H1 (cell line): Measurements from ENCODE around the gene KCNH5. TPM values are rescaled to one million over a fixed set of nuclear protein-coding genes. Genes with fewer than 3 reads are reported as not detected.

ENCODE experiments used
- ATF3 ChIP-seq: IDR thresholded peaks from 2 replicates; pipeline ENCODE4 v1.6.1; 2011; ENCODE audit warnings: low read depth, mild to moderate bottlenecking, low read length; ENCODE audit not compliant: insufficient read depth
- BCL11A ChIP-seq, 2 experiments: IDR thresholded peaks; one replicate each; pipeline ENCODE4 v1.6.1; 2011; ENCODE audit warnings: low read depth in 2 of 2, low read length in 2 of 2, mild to moderate bottlenecking in 2 of 2
- SIX5 ChIP-seq: IDR thresholded peaks from 2 replicates; pipeline ENCODE4 v1.6.1; 2011; ENCODE audit warnings: mild to moderate bottlenecking, low read depth, low read length
- TAF1 ChIP-seq: IDR thresholded peaks from 2 replicates; pipeline ENCODE4 v1.6.1; 2011; ENCODE audit warnings: mild to moderate bottlenecking, low read depth, low read length
- ZNF274 ChIP-seq: IDR thresholded peaks from 2 replicates; pipeline ENCODE4 v1.7.0; 2012; ENCODE audit warnings: low read length, borderline replicate concordance; ENCODE audit errors: extremely low read depth
- polyA plus RNA-seq, 7 experiments: library from polyadenylated mRNA; depleted of rRNA in 3 of 7; stranded (reverse) in 5 of 7; unstranded in 2 of 7; fragments of >200 nt in 5 of 7; fragments of 200-250 nt in 2 of 7; gene quantifications; 1 replicate in 5 of 7; 2 replicates in 1 of 7; 4 replicates in 1 of 7; pipeline versions ENCODE4 v1.2.1 to v1.2.3, GENCODE V29; 2011 to 2013; ENCODE audit warnings: missing spikeins in 2 of 7, mixed read lengths in 2 of 7
- total RNA-seq: library from RNA; stranded (reverse); fragmentation: NEBNext Ultra II Directional; extraction: Animal tissue kit (Norgen Biotek cat#: 25700); gene quantifications from 2 replicates; pipeline ENCODE4 v1.2.1, GENCODE V29; 2021

KCNH5 gene
- total and polyA plus RNA-seq, 2 of the 8 experiments (the other 6 are each of a cell fraction or from before 2014, with no cell fraction given): 0.24 to 0.50 TPM

- TF ChIP-seq BCL11A (IDR thresholded peaks at IDR 0.05; ENCODE audit: low read depth in 2 of 2, low read length in 2 of 2) (no peak), SIX5 (no peak), TAF1 (no peak), ATF3 (no peak), ZNF274 (no peak)
Measured at GRCh38 chr14:63055631-63056030, 10.4 kb upstream of the KCNH5 start (continued).
